ENCODE results near the gene PCGF1. TPM values are rescaled to one million over a fixed set of nuclear protein-coding genes. Genes with fewer than 3 reads are reported as not detected.

The PCGF1 gene
- total and polyA plus RNA-seq, 9 of the 15 experiments (the other 6 are each of a cell fraction or from before 2014, with no cell fraction given) = 20.3 to 45.7 (median 29.3) TPM

GRCh38 chr2:74530239-74531187 lies 23.0 kb upstream of the PCGF1 start (continued):
- no peak for TF ChIP-seq ATF2 (CRISPR knock-in tag; IDR thresholded peaks at IDR 0.05)
- no peak for TF ChIP-seq U2AF2 (optimal IDR thresholded peaks at IDR 0.05; ENCODE audit: low read depth, low read length)
- peak; percentile 79; the same call in 1 of the 2 replicates for TF ChIP-seq STAT5A (IDR thresholded peaks at IDR 0.05; ENCODE audit: borderline replicate concordance, low read length)
- no peak for TF ChIP-seq FOXJ2 (tag; IDR thresholded peaks at IDR 0.05)
- peak in 1 of 2 experiments; percentile 59; a peak in 2 of 4 replicates for TF ChIP-seq TRIM24 (IDR thresholded peaks at IDR 0.05)
- TF ChIP-seq ZNF41 (CRISPR knock-in tag; conservative IDR thresholded peaks at IDR 0.05) = no peak
- TF ChIP-seq CBFB (CRISPR knock-in tag; IDR thresholded peaks at IDR 0.05) = no peak; the same call in 1 of the 2 replicates
- peak; percentile 66; the same call in 1 of the 2 replicates for TF ChIP-seq NFIC (IDR thresholded peaks at IDR 0.05)
- no peak for TF ChIP-seq HIVEP1 (CRISPR knock-in tag; IDR thresholded peaks at IDR 0.05)
- peak; percentile 62; the same call in 1 of the 2 replicates for TF ChIP-seq NFRKB (IDR thresholded peaks at IDR 0.05; ENCODE audit: low read depth)
- TF ChIP-seq ELF1 (tag; IDR thresholded peaks at IDR 0.05) = 0 out of 2 replicates have a peak, but pooled peaks have one; percentile 21
- no peak for TF ChIP-seq KAT8 (IDR thresholded peaks at IDR 0.05; ENCODE audit: low read depth)
- no peak for TF ChIP-seq IRF9 (tag; IDR thresholded peaks at IDR 0.05)
- no peak for TF ChIP-seq ZNF324 (CRISPR knock-in tag; IDR thresholded peaks at IDR 0.05)
- peak; percentile 47 for TF ChIP-seq NEUROD1 (IDR thresholded peaks at IDR 0.05; ENCODE audit: borderline replicate concordance, low read depth, low read length, partially characterized antibody)
- no peak for TF ChIP-seq ZEB2 (IDR thresholded peaks at IDR 0.05)
- no peak for TF ChIP-seq SMARCB1 (IDR thresholded peaks at IDR 0.05; ENCODE audit: insufficient read length, low read depth)
- TF ChIP-seq SIN3B (IDR thresholded peaks at IDR 0.05; ENCODE audit: low read depth) = no peak
- TF ChIP-seq OTX1 (CRISPR knock-in tag; IDR thresholded peaks at IDR 0.05) = no peak
- TF ChIP-seq WHSC1 (IDR thresholded peaks at IDR 0.05; ENCODE audit: low read length) = no peak
- no peak for TF ChIP-seq ZNF785 (CRISPR knock-in tag; IDR thresholded peaks at IDR 0.05)
- no peak for TF ChIP-seq TRIM25 (IDR thresholded peaks at IDR 0.05; ENCODE audit: borderline replicate concordance)
- TF ChIP-seq SRF (CRISPR knock-in tag; IDR thresholded peaks at IDR 0.05) = 0 out of 4 replicates have a peak, but pooled peaks of 1 of the 2 experiments have one; percentile 22
- TF ChIP-seq RBM14 (IDR thresholded peaks at IDR 0.05; ENCODE audit: borderline replicate concordance, insufficient read depth, low read depth, low read length) = no peak
- TF ChIP-seq NFE2 (IDR thresholded peaks at IDR 0.05; ENCODE audit: low read depth) = no peak
- no peak for TF ChIP-seq NFATC3 (IDR thresholded peaks at IDR 0.05)

All from K562 (cell line).